AG10803 (cell line): Measurements from ENCODE around the gene NKD1.
"Not testable (repeated sequence)": the region's sequence is repeated elsewhere in the genome, so short reads cannot be mapped to it uniquely, and the experiment has no call there.

Source experiments
- DNase-seq: peaks from one replicate; pipeline ENCODE4 v3.0.0; 2010; ENCODE audit warnings: low read depth
- H3K4me3 ChIP-seq: 2 replicates; pipeline ENCODE4 v1.5.1; 2011; ENCODE audit warnings: mild to moderate bottlenecking, low read length, control low read depth
- TF ChIP-seq, protein P1 (sequence below): conservative IDR thresholded peaks from 2 replicates; pipeline ENCODE4 v1.5.1; 2011; ENCODE audit warnings: mild to moderate bottlenecking, low read length, control low read depth, inconsistent platforms

NKD1 gene

DNA sequence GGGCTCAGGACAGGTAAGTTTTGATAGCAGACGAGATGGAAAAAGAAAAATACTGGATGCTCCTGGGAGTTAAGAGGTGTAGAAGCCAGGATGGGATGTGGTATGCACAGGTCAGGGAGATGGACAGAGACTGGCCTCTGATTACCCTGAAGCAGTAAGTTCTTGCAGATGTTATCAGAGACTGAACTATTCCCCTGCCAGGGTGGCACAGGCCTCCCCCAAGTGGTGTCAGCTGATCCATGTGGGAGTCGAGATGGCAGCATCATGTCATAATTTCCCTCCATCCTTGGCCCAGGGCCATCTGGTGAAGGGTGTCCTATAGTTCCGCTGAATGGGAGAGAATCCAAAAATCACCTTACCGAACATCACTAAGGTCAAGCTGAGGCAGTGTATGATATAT, 14.1 kb upstream of the NKD1 start:
- H3K4me3 ChIP-seq = no peak overlapping the region
- TF ChIP-seq, protein P1, sequence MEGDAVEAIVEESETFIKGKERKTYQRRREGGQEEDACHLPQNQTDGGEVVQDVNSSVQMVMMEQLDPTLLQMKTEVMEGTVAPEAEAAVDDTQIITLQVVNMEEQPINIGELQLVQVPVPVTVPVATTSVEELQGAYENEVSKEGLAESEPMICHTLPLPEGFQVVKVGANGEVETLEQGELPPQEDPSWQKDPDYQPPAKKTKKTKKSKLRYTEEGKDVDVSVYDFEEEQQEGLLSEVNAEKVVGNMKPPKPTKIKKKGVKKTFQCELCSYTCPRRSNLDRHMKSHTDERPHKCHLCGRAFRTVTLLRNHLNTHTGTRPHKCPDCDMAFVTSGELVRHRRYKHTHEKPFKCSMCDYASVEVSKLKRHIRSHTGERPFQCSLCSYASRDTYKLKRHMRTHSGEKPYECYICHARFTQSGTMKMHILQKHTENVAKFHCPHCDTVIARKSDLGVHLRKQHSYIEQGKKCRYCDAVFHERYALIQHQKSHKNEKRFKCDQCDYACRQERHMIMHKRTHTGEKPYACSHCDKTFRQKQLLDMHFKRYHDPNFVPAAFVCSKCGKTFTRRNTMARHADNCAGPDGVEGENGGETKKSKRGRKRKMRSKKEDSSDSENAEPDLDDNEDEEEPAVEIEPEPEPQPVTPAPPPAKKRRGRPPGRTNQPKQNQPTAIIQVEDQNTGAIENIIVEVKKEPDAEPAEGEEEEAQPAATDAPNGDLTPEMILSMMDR = no peak
- DNase-seq = no peak

DNA sequence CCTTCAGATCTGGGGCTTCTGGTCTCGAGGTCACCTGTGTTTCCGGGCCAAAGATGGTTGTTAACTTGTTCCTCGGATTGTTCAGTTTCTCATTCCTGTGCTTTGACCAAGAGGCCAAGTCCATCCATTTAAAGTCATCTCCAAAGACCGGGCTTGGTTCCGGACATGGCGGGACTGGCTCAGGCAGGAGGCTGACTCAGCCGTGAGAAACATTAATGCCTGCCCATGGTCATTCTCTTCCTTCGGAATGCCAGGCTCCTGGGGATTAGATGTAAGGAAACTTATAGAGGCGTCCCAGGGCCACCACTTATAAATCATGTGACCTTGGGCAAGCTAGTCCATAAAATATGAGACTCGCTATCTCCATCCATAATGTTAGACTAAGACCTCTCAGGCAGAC, 13.6 kb upstream of the NKD1 start:
- TF ChIP-seq, protein P1 = no peak
- H3K4me3 ChIP-seq = no peak overlapping the region
- no peak for DNase-seq

DNA sequence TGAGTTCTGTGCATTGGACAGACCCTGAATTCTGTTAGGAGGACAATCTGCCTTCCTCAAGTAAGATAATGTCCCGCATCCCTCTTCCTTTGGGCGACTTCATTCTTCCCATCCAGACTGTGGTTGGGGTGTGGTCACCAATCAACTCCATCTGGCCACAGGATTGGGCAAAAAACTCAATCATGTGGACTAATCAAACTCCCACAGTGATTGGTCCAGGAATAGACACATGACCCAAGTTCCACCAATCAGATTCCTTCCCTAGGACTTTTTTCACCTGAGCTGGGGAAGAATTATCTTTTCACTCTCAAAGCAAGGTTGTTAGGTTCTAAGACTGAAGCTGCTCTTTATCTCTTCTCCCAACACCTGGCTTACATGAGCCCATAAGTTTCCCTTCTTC, 13.2 kb upstream of the NKD1 start:
- DNase-seq = no peak
- no peak overlapping the region for H3K4me3 ChIP-seq
- TF ChIP-seq, protein P1 = no peak

DNA sequence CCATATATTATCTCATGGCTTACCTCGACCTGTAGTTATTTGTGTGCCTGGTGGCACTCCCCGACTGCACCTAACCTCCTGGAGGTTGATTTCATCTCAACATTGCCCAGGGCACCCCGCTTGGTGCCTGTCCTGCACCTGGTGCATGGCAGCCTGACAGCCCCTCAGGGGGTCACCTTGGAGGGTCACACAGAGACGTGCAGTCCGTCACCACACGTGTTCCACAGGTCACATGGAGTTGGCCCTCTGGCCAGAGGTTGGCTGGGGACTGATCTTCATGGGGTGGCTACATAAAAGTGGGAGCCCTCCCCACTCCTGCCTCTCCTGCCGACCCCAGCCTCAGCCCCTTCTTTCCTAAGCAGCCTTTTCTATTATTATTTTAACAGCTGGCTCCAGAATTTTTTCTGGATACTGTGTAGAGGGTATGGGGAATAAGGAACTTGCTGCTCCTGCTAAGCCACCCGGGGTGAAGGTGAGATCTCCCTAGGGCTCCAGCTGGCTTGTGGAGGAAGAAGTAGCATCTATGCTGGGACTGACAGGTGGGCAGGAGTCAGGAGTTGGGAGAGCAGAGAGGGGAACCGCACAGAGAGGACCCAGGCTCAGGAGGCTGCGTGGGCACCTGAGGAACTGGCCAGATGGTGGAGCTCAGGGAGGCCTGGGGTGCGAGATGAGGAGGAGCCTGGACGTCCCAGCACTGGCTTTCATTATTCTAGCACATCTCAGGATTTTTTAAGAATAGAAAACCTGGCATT, 12.5 kb upstream of the NKD1 start:
- DNase-seq = no peak
- no peak overlapping the region for H3K4me3 ChIP-seq
- TF ChIP-seq, protein P1 = no peak

DNA sequence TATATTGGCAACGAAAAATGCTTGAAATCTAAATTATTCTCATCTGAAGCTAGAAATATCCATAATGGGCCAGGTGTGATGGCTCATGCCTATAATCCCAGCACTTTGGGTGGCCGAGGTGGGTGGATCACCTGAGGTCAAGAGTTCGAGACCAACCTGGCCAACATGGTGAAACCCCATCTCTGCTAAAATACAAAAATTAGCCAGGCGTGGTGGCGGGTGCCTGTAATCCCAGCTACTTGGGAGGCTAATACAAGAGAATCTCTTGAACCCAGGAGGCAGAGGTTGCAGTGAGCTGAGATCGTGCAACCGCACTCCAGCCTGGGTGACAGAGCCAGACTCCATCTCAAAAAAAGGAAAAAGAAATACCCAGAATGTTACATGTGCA, 11.9 kb upstream of the NKD1 start:
- not testable (repeated sequence) for H3K4me3 ChIP-seq, DNase-seq

DNA sequence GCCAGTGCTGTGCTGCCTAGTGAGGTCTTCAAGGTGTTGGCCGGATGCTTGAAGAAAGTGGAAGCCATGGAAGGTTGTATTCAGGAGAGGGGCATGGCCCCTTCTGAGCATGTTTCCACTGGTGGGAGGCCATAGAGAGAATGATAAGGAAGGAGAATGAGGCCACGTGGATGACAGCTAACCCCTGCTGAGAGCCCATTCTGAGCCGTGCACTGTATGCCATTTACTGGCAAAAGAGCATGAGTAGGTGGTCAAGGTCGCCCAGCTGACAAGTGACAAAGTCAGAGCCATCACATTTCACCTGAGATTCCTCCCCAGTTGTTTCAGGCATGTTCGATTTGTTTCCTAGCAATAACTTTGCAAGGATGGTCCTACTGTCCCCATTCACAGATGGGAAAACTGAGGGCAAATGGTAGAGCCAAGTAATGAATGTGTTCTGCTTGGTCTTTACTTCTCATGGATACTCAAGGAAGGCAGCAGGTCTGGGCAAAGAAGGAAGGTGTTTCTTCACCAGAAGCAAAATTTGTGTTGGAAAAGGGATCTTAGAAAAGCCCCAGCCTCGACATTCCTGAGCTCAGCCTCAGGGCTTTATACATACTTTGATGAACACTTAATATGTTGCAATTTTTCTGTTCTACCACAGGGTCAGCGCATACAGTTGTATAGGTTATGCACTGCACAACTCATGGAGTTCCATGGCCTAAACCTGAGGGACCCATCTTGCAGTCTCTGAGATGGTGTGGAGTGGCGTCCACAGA, 10.5 kb upstream of the NKD1 start:
- DNase-seq = no peak
- TF ChIP-seq, protein P1 = no peak
- H3K4me3 ChIP-seq = no peak overlapping the region

DNA sequence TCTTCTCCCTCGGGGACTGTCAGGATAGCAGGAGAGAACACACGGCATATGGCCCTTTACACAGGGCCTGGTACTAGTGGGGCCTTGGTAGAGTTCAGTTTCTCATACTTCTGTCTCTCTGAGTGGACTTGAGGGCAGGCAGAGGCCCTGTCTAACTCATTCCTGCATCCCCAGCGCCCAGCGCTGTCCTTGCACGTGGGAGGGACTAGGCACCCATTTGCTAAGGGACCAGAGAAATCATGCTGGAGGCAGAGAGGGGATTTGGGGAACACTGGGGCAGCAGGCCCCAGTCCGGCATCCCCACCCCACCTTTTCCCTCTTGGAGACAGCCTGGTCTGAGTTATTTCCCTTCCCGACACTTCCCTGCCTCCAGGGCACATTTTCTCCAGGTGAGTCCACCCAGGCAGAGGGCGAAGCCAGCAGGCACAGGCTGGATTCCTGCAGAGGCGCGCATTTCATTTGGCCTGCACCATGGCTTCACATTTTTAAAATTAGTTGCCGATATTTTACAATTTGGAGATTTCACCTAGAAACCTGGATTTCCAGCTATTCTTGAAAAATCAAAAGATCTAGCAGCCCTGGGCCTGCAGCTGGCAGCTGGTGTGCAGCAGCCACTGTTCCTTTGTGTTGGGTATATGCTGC, 9.7 kb upstream of the NKD1 start:
- no peak overlapping the region for H3K4me3 ChIP-seq
- TF ChIP-seq, protein P1 = no peak
- DNase-seq = no peak
